Ishikawa (cell line): ENCODE measurements around the gene METTL15.

Experiments
- CEBPB ChIP-seq: IDR thresholded peaks from 2 replicates; pipeline ENCODE4 v1.6.1; 2012
- EP300 ChIP-seq: IDR thresholded peaks from 2 replicates; pipeline ENCODE4 v1.6.1; 2012; ENCODE audit warnings: borderline replicate concordance
- NFIC ChIP-seq: IDR thresholded peaks from 2 replicates; pipeline ENCODE4 v1.6.1; 2012
- YY1 ChIP-seq: IDR thresholded peaks from 2 replicates; pipeline ENCODE4 v1.6.1; 2012; ENCODE audit warnings: low read depth
- TF ChIP-seq, protein P1 (sequence below): IDR thresholded peaks from 2 replicates; pipeline ENCODE4 v1.6.1; 2012; ENCODE audit warnings: low read depth, mild to moderate bottlenecking

DNA sequence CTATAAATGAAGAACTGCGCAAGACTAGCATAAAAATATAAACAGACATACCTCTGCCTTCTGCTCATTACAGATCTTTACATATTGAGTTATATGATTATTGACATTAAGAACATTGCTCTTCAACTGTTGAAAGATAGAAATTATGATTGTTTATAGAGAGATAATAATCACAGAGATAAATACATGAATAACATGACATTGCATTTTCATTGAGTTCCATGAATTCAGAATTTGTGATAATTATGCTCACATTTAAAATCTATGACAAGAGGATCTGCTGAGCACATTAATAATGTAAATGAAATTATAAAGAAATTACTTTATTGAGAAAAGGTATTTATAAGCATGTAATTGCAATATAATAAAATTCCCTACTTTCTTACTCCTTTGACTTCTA is 25.1 kb upstream of the METTL15 start:
- TF ChIP-seq YY1, result no peak
- TF ChIP-seq CEBPB, result no peak
- TF ChIP-seq NFIC, result no peak
- TF ChIP-seq, protein P1, sequence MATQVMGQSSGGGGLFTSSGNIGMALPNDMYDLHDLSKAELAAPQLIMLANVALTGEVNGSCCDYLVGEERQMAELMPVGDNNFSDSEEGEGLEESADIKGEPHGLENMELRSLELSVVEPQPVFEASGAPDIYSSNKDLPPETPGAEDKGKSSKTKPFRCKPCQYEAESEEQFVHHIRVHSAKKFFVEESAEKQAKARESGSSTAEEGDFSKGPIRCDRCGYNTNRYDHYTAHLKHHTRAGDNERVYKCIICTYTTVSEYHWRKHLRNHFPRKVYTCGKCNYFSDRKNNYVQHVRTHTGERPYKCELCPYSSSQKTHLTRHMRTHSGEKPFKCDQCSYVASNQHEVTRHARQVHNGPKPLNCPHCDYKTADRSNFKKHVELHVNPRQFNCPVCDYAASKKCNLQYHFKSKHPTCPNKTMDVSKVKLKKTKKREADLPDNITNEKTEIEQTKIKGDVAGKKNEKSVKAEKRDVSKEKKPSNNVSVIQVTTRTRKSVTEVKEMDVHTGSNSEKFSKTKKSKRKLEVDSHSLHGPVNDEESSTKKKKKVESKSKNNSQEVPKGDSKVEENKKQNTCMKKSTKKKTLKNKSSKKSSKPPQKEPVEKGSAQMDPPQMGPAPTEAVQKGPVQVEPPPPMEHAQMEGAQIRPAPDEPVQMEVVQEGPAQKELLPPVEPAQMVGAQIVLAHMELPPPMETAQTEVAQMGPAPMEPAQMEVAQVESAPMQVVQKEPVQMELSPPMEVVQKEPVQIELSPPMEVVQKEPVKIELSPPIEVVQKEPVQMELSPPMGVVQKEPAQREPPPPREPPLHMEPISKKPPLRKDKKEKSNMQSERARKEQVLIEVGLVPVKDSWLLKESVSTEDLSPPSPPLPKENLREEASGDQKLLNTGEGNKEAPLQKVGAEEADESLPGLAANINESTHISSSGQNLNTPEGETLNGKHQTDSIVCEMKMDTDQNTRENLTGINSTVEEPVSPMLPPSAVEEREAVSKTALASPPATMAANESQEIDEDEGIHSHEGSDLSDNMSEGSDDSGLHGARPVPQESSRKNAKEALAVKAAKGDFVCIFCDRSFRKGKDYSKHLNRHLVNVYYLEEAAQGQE, result no peak
- no peak for TF ChIP-seq EP300
